Raji (cell line): ENCODE measurements around the gene UBE2V1.

Experiments
- POLR2A ChIP-seq: IDR thresholded peaks from 2 replicates; pipeline ENCODE4 v1.6.1; 2011; ENCODE audit warnings: low read depth, low read length, control low read depth; ENCODE audit not compliant: insufficient read depth

The UBE2V1 gene

DNA sequence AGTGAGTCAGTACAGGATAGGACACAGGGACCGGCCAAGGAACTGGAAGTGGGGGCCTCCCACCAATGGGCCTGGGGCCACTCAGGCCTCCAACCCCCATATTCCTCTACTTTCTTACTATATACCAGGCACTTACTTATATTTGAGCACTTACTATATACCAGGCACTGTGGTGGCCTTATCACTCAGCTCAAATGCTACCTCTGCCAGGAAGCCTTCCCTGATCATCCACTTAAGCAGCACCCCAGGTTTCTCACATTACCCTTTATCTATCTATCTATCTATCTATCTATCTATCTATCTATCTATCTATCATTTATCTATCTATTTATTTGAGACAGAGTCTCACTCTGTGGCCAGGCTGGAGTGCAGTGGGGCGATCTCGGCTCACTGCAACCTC lies 12.3 kb upstream of the UBE2V1 start:
- no peak for TF ChIP-seq POLR2A

DNA sequence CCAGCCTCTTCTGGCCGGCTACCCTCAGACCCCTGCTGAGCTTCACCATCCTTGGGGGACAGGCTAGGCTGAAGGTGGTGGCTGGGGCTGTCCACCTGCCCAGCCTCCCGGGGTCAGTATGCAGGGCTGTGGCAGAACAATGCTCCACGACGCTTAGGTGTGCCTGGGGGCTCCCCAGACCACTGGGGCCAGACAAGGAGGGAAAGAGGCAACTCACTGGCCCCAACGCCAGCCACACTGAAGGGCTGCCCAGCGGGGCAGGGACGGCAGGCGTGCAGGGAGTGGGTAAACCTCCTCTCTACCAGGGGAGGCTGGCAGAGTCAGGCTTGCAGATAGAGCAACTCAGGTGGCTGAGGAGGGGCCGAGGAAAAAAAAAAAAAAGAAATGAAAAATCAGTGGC lies 11.5 kb upstream of the UBE2V1 start:
- TF ChIP-seq POLR2A, result no peak

DNA sequence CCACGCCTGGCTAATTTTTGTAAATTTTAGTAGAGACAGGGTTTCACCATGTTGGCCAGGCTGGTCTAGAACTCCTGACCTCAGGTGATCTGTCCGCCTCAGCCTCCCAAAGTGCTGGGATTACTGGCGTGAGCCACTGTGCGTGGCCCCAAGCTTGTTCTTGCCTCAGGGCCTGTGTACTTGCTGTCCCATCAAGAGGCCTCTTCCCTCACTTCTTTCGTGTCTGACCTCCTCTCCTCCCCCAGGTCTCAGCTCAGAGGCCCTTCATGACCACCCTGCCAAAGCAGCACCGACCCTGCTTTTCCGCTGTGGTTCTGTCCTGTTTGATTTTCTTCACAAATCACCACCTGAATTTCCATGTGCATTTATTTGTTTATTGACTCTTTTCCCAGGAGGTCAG lies 10.5 kb upstream of the UBE2V1 start:
- TF ChIP-seq POLR2A, result no peak

DNA sequence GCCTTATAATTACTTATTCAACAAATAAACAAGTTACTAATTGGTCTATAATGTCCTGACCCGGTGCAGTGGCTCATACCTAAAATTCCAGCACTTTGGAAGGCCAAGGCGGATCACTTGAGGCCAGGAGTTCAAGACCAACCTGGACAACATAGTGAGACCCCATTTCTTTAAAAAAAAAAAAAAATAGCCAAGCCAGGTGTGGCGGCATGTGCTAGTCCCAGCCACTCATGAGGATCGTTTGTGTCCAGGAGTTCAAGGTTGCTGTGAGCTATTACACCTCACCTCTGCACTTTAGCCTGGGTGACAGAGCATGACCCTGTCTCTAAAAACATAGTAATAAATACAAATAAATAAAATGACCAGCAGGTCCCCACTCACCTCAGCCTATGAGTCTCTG lies 9.8 kb upstream of the UBE2V1 start:
- no peak for TF ChIP-seq POLR2A

DNA sequence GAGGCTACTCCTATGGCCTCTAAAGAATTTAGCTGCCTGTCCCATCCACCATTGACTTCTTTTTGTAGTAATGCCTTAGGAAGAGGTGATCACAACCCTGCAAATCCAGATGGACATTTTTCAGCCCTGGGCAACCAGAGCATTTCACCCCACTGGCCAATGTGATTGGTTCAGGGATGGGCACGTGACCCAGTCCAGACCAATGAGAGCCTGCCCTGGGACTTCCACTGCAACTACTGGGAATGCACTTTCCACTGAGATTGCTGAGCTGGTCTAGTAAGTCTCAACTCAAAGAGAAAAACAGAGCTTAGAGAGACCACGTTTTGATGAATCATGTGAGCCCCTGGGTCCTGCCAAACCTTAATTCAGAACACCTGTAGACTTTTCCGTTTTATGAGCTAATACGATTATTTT lies 8.9 kb upstream of the UBE2V1 start:
- TF ChIP-seq POLR2A, result no peak

DNA sequence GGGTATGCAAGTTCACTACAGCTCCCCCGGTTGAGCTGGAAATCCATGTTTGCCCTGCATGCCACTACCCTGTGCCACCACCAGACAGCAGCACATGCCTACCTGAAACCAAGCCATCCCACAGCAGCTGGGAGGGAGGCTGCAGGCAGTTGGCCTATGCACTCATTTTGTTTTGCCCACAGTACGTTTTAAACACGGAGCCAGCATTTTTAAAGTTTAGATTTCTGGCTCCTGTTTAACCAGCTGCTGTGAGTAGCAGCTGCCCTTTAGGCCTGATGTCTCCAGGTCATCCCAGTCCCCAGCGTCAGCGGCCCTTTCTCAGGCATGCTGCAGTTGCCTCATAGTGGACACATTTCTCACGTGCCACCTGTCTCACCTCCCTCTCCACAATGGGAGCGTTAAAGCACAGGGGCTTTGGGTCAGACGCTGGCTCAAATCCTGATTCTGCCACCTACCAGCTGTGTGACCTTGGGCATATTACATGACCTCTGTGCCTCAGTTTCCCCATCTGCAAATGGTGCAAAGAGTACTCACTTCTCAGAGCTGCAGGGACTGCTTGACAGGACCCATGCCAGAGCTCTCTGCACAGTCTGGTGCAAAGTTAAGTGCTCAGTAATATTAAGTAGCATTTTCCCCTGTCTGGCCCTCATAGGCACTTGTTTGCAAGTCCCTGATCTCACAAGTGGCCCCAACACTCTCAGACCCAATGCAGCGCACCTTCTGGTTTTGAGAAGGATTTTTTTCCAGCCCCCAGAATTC lies 8.2 kb upstream of the UBE2V1 start:
- no peak for TF ChIP-seq POLR2A

DNA sequence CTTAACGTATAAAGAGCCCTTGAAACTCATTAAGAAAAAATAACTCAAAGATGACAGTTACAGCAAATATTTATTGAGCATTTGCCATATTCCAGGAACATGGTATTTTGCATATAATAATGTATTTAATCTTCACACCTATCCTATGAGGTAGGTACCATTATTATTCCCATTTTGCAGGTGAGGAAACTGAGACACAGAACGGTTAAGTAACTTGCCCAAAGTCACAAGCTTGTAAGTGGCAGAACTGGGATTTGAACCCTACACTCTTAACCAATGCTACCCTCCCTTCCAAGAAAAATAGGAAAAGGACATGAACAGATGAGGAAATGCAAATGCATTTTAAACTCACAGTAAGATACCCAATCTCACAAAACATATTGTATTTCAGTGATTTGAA lies 5.3 kb upstream of the UBE2V1 start:
- no peak for TF ChIP-seq POLR2A

DNA sequence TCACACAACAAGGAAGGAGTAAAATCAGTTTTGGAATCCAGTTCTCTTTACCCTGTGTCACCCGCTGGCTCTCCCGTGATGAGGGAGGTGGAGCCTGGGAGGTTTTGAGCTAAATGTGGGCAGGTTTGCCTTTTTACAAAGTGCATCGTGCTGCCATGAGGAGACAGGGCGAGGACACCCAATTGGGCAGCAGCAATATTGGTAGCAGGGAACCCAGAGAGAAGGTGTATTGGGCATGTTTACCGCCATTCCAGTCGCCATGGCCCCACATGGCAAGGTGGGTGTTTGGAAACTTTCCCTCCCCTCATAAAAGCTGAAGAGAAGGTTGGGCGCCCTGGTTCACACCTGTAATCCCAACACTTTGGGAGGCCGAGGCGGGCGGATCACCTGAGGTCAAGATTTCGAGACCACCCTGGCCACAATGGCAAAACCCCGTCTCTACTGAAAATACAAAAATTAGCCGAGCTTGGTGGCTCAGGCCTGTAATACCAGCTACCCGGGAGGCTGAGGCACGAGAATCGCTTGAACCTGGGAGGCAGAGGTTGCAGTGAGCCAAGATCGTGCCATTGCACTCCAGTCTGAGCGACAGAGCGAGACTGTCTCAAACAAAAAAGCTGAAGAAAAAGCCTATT lies 3.5 kb upstream of the UBE2V1 start:
- TF ChIP-seq POLR2A, result no peak

DNA sequence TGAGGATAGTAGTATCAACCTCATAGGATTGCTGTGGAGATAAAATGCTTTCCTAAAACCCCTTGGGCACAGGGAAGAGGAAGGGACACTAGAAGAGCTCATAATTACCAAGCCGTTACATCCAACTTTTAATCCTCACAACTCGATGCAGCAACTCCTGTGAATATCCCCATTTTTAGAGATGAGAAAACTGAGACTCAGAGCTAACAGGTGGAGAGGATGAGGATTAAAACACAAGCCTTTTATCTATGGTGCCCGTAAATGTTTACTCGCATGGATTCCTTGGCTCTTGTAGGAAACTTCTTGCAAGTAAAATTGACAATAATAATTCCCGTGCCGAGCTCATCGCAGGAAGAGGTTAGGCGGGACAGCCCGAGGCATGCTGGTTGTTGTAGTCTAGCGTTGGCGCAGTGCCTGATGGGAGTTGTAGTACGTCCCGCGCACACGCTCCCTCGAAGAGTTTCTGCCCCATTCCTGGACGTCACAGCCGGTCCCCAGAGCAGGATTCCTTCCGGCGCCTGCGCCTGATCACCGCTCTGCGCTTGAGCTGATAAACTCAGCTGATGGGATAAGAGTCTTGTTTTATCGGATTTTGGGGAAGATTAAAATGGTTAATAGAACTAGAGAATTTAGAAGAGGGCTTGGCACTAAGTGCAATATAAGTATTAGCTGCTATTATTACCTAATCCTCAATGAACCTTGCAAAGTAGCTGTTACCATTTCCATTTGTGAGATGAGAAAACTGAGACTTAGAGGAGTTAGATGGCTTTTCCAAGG lies 2.8 kb upstream of the UBE2V1 start:
- TF ChIP-seq POLR2A, result peak; percentile 87

DNA sequence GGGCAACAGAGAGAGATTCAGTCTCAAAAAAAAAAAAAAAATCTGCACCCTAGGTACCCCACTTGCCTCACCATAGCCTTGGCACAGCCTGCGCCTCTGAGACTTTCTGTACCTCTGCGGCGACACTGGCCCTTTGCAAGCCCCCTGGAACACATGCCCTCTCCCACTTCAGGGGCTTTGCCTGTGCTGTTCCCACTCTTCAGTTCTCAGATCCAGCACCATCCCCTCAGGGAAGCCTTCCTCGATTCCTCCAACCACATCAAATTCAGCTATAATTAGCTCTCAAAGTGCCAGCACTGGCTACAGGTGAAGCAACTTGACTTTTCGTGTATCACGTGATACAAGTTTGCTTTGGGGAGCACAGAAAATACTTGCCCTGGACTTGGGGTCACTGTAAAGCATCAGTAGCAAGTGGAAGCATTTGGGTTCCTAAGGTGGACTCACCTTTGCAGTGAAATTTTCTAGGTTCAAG lies 2.1 kb upstream of the UBE2V1 start:
- no peak for TF ChIP-seq POLR2A

DNA sequence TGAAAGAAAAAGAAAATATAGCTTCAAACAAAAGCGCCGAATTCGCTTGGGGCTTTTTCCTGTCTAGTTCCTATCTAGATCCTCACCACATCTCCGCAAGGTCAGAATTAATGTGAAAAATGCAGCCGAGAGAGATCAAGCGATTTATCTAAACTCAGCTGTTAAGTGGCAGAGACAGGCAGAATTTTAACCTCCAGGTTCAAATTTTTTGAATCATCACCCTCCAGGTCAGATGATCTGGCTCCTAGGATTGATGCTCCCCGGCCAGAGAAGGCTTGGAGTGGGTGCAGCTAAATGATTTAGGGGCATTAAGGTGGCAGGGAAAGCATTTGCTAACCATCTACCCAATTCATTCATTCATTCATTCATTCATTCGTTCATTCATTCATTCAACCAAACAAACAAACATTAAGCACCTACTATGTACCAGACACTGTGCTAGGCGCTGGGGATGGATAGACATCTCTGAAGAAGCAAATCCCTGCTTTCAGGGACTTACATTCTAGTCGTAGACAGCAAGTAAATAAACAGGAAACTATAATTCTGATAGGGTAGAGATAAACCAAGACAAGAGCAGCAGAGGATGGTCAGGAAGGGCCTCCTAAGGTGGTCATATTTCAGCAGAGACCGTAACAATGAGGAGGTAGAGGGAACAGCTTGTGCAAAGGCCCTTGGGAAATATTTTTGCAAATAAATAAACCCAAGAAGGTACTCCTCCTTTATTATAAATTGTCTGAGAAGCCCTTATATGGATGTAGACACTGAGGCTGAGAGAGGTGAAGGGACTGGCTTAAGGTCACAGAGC lies 672 bp upstream of the UBE2V1 start:
- TF ChIP-seq POLR2A, result no peak

DNA sequence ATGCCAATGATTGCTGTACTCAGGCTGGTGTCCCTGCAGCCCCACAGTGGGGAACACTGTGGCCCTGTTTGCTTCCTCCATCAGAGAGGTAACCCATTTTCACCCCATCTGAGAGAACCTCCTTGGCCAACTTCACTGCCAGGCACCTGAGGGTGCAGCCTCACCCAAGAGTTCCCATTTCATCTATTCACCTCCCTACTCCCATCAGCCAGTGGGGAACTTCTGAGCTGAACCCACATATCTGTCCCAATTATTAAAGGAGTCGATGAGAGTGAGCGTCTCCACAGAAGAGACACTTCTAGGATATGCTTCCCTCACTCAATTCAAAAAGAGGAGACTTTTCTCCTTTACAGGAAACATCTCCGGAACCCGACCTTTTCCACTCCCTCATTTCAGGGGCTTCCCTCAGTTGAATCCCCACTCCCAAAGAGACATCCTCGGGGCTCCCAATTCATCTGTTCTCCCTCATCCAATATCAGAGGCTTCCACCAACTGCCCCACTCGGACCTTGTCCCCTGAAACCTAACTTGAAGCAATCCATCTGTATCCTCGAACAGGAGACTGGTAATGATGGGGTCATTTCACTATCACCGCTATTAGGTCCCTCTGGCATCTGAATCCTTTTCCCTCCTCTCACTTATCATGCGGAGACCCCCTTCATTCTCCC lies 988 bp downstream of the UBE2V1 start:
- TF ChIP-seq POLR2A, result no peak

DNA sequence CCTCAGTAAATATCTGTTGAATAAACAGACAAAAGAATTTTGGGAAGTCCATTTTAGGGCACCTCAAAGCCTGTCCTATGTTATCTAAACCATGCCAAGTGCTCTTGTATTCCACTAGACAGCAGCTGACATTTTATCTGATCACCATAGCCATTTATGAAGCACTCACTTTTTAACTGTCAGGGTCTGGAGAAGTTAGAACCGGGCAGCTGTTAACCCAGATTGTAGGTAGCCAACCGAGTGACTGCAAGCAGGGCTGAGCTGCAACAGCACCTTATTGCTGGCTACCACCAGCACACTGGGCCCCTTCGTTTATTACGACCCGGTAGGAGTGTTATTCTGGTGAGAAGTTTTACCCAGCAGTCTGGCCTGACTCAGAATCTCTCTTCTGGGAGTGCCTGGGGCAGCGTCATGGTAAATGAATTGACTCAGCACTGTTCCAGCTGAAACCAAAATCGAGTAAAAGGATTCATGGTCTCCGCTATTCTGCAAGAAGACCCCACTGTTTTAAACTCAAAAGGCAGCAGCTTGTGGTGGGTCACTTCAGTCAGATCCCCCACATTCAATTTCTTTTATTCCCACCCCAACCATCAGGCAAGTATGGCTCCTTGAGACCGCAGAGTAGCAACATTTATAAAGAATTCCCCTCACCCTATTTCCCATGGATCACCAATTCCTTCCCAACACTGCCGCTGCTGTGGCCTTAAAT lies 1.7 kb downstream of the UBE2V1 start:
- TF ChIP-seq POLR2A, result no peak
